ENCODE measurements around the gene UBL5.
"Not testable (repeated sequence)": the region's sequence is repeated elsewhere in the genome, so short reads cannot be mapped to it uniquely, and the experiment has no call there.

Gene UBL5

GRCh38 chr19:9811139-9811538 is 16.6 kb upstream of the UBL5 start:
- no peak for DNase-seq (ENCODE audit: low spot score)

- no peak for DNase-seq (ENCODE audit: low spot score)
Observed at GRCh38 chr19:9818175-9818733, 9.5 kb upstream of the UBL5 start.

GRCh38 chr19:9818734-9819595 is 8.8 kb upstream of the UBL5 start, which contains the start of gene FBXL12:
FBXL12 (minus strand) TSS chr19:9819079; CDS start chr19:9818813, 266 bp downstream.
- DNase-seq (ENCODE audit: low spot score), result peak; percentile 100

GRCh38 chr19:9819596-9819909 is 8.2 kb upstream of the UBL5 start:
- DNase-seq (ENCODE audit: low spot score), result no peak

- not testable (repeated sequence) for DNase-seq (ENCODE audit: low spot score)
Observed at GRCh38 chr19:9820034-9820433, 7.7 kb upstream of the UBL5 start.

- no peak for DNase-seq (ENCODE audit: low spot score)
Observed at GRCh38 chr19:9823816-9824215, 3.9 kb upstream of the UBL5 start.

- no peak for DNase-seq (ENCODE audit: low spot score)
Observed at GRCh38 chr19:9828551-9829063, 889 bp downstream of the UBL5 start.

GRCh38 chr19:9834307-9834725 is 6.6 kb downstream of the UBL5 start:
- no peak for DNase-seq (ENCODE audit: low spot score)

GRCh38 chr19:9834726-9835506 is 7.2 kb downstream of the UBL5 start, which contains the start of gene PIN1:
PIN1 (plus strand) TSS chr19:9835318; CDS start chr19:9835345, 27 bp downstream.
- peak; percentile 100 for DNase-seq (ENCODE audit: low spot score)

GRCh38 chr19:9835507-9835949 is 7.8 kb downstream of the UBL5 start:
- DNase-seq (ENCODE audit: low spot score), result no peak

- DNase-seq (ENCODE audit: low spot score), result no peak
Observed at GRCh38 chr19:9836021-9836420, 8.3 kb downstream of the UBL5 start.

GRCh38 chr19:9838324-9838723 is 10.6 kb downstream of the UBL5 start:
- DNase-seq (ENCODE audit: low spot score), result no peak

- DNase-seq (ENCODE audit: low spot score), result no peak
Observed at GRCh38 chr19:9839415-9839814, 11.7 kb downstream of the UBL5 start.

GRCh38 chr19:9842834-9843625 is 15.3 kb downstream of the UBL5 start:
- DNase-seq (ENCODE audit: low spot score), result no peak

- not testable (repeated sequence) for DNase-seq (ENCODE audit: low spot score)
Observed at GRCh38 chr19:9843626-9844273, 16.0 kb downstream of the UBL5 start.

GRCh38 chr19:9847087-9847671 is 19.5 kb downstream of the UBL5 start:
- DNase-seq (ENCODE audit: low spot score), result no peak

GRCh38 chr19:9848060-9848459 is 20.3 kb downstream of the UBL5 start:
- DNase-seq (ENCODE audit: low spot score), result no peak

- DNase-seq (ENCODE audit: low spot score), result no peak
Observed at GRCh38 chr19:9848762-9849161, 21.0 kb downstream of the UBL5 start.

- no peak for DNase-seq (ENCODE audit: low spot score)
Observed at GRCh38 chr19:9849791-9850190, 22.1 kb downstream of the UBL5 start.

- DNase-seq (ENCODE audit: low spot score), result no peak
Observed at GRCh38 chr19:9850235-9850959, 22.7 kb downstream of the UBL5 start.
